Limb (tissue), 2 donors: ENCODE measurements around the gene IGF2.

Experiments used
- DNase-seq, 2 donors: peaks; one replicate each; pipeline ENCODE4 v3.0.0-alpha.2; 2016; ENCODE audit errors: extremely low spot score in 2 of 2

IGF2 gene

GRCh38 chr11:2104524-2105440 is 34.4 kb downstream of the IGF2 start:
- DNase-seq, result no peak

- DNase-seq, result no peak
Observed at GRCh38 chr11:2103668-2104523, 35.3 kb downstream of the IGF2 start.

DNA sequence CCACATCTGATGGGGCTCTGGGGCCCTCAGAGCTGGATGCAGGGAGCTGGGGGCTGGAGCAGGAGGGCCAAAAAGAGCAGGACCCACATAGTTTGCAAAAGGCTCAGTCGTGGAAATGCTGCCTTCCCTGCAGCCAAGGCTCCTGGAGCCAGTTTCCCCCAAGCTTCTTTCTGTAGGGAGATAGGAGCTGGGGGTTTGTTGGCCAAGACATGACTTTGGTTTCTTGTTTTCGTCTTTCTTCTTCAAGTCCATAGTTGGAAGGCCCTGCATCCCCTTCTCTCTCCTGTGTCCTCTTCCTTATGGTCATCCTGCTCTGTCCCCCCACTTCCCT is 36.3 kb downstream of the IGF2 start:
- DNase-seq, result no peak

DNA sequence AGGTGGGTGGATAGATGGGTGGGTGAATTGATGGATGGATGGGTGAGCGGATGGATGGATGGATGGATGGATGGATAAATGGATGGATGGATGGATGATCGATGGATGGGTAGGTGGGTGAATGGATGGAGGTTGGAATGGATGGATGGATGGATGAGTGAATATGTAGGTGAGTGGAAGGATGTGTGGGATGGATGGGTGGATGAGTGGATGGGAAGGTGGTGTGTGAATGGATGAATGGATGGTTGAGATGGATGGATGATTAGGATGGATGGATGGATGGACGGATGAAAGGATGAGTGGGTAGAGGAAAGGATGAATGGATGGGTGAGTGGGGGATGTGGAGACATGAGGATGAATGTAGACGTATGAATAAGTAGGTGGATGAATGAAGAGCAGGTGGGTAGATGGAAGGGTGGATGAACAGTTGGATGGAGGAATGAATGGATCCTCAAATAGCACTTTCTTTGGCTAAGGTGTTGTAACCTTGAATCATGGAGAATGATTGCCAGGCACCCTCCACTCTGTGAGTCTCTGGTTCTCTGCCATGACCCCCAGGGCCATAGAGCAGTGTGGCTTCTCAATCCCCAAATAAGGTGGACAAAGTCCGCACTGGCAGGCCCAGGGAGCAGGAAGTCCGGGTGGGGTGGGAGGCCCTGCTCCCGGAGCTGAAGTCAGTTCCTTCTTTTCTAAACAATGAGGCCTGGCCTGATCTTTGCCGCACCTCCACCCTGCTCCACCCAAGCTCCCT is 36.9 kb downstream of the IGF2 start:
- no peak for DNase-seq

DNA sequence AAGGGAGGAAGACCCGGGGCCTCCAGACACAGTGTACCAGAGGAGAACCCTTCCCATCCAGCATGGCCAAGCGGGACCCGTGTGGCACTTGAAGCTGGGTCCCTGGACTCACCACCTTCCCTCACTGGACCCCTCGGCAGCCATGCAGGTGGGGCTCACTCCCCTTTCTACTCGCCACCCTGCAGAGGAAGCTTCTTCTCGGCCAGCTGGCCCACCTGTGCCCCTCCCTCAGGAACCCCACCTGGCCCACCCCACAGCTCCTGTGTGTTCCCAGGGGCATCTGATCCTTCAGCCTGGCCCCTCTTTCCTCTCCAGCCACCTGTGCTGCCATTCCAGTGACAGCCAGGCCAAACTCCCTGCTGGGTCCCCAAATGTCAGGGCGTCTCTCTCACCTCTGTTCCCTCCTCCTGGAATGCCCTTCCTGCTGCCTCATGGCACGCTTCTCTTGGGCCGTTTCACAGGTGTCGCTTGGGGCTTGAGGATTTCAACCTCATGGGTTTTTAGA is 38.0 kb downstream of the IGF2 start:
- DNase-seq, result no peak

- DNase-seq, result no peak
Observed at GRCh38 chr11:2100361-2101170, 38.6 kb downstream of the IGF2 start.

DNA sequence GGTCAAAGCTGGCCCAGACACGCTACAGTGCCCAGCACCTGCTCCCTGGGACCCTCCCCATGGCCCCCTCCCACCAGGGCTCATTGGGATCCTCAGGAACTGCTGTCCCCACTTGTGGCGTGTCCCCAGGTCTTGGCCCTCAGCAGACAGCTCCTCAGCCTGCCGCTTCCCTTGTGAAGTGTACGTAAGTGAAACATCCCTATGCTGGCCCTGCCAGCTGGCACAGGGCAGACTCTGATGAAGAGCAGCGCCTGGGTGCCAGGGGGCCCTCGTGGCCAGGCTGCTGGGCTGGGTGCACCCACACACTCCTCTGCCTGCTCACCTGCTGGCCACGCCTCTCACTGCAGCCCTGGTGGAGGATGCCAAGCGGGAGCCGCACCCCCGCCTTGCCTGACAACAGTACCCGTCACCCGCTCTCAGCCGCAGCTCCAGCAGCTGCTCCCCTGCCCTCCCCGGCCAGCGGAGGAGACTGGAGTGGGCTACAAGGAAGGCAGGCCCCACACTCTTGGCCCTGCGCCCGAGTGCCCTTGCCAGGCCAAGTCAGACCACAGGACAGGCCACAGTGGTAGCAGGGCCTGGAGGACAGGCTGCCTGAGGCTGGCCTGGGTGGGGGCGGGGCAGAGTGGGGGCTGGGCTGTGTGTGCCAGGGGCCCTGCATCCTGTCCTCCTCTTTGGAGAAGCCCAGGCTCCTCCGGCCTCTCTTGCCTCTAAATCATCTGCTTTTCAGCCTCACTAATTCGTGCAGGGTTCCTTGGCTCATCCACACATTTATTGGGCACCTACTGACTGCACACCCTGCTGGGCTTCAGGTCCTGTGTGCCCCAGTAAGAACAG is 39.5 kb downstream of the IGF2 start:
- DNase-seq, result no peak

- no peak for DNase-seq
Observed at GRCh38 chr11:2098691-2099515, 40.3 kb downstream of the IGF2 start.

DNA sequence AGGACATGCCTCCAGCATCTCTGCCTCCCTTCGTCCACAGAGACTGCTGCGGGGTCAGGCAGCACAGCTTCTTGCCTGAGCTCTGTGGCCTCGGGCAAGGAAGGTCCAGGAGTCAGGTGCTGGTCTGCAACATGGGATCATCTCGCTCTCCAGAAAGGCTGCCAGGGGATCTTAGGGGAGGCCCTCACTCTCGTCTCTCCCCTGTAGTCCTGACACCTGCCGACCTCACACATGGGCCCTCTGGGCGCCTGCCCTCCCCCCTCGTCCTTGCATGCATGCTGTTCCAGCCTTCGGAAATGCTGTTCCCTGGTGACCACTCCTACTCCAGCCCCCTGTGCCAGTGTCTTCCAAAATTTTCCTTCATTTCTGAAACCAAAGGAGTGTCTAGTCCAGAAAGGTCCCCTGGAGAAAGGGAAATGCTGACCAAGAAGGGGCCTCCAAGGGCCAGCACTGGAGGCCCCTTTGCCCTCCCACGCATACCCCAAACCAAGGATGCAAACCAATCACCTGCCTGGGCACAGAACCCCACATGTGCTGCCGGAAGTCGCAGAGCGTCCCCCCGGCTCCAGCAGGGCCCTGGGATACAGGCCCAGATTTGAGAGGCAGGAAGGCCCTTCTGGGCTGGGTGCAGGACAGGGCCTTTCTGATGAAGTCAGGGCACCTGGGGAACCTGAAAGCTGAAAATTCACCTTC is 41.0 kb downstream of the IGF2 start:
- no peak for DNase-seq

GRCh38 chr11:2097356-2097997 is 41.7 kb downstream of the IGF2 start:
- peak; percentile 23 to 52 for DNase-seq

- DNase-seq, result no peak
Observed at GRCh38 chr11:2096919-2097301, 42.3 kb downstream of the IGF2 start.

DNA sequence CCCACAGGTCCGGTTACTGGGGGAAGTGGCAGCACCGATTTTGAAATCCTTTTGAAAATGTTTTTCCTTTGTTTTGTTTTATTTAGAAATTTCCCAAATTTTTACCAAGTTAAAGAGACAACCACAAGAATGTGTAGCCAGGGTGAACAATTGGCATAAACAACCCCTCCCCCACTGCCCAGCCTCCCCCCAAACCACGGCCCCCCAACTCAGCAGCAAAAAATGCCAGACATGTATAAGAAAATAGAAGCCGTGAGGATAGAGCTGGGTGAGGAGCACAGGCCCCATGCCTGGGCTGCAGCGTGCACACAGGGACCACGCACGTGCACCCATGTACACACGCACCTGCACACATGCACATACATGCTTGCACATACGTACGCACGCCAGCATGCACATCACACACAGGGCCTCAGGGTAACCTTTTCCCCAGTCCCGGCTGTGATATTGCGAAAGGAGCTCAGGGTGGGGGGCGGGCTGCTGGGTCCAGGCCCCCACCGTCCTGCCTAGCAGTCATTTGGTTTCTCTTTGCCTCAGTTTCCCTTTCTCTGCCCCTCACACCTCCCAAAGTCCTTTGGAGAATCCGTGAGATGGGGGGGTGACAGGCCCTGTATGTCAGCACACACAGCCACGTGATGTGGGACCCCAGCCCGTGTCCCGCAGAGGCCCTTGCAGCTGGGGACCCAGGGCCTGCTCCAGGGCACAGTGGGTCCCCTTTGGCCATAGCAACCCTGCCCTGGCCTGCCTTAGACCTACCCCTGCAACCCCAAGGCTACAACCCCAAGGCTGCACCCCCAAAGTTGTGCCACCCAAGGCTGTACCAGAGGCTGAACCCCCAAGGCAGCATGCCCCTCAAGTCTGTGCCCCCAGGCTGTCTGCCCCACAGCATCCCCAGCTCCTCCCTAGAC is 42.9 kb downstream of the IGF2 start:
- no peak for DNase-seq

- no peak for DNase-seq
Observed at GRCh38 chr11:2095542-2095941, 43.6 kb downstream of the IGF2 start.

- DNase-seq, result no peak
Observed at GRCh38 chr11:2095198-2095520, 44.0 kb downstream of the IGF2 start.

DNA sequence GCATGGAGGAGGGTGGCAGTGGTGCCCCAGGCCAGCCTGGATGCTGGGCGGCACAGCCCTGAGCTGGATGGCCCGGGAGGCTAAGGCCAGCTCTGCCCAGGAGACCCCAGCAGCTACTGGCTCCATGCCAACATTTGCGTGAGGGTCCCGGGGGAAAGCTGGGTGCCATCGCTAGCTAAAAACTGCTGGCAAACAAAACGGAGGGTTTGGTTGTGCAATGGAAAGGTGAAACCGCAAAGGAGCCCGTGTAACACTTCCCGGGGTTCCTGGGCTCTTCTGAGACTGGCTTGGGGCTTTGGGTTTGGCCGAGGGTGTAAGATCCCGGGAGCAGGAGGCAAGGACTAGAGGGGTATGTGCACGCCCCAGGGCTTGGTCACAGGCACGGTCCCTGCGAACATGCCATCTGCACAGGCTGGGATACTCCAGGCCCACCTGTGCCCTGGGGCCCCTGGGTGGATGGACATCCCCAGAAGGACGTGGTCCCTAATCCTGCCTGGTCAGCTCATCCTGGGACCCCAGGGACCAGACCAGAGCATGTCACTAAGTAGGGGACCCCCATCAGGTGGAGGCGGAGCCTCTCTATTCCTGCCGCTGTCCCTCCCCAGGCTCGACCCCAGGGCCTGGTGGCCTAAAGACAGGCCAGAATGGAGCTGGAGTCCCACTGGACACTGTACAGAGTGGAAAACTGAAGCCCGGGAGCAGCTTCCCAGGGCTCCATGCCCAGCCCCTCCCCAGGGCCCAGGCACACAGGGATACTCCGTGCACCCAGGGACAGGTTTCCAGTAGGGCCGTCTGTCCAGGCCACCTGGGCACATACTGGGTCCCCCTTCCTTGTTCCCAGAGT is 44.6 kb downstream of the IGF2 start:
- DNase-seq, result no peak
